HG02623 (cell line): ENCODE data around the gene P2RY13.

Experiments
- ATAC-seq: cut with Tn5 transposase; IDR thresholded peaks from one replicate; pipeline ENCODE4 v1.9.1; 2021; ENCODE audit warnings: moderate library complexity; ENCODE audit not compliant: unreplicated experiment

The P2RY13 gene

GRCh38 chr3:151329363-151329762 is at the start of gene P2RY13:
TSS of gene P2RY13 (minus strand) at chr3:151329549. CDS start at chr3:151329528, 21 bp downstream.
- ATAC-seq, result no peak

- no peak for ATAC-seq
Observed at GRCh38 chr3:151377768-151378385, 48.5 kb upstream of the P2RY13 start.

- no peak for ATAC-seq
Observed at GRCh38 chr3:151372063-151372820, 42.9 kb upstream of the P2RY13 start.

- no peak for ATAC-seq
Observed at GRCh38 chr3:151371526-151371925, 42.2 kb upstream of the P2RY13 start.

GRCh38 chr3:151367448-151367847 is 38.1 kb upstream of the P2RY13 start:
- no peak for ATAC-seq

- no peak for ATAC-seq
Observed at GRCh38 chr3:151366993-151367392, 37.6 kb upstream of the P2RY13 start.

GRCh38 chr3:151362751-151363174 is 33.4 kb upstream of the P2RY13 start:
- ATAC-seq, result no peak

GRCh38 chr3:151357463-151357850 is 28.1 kb upstream of the P2RY13 start:
- no peak for ATAC-seq

GRCh38 chr3:151356794-151357462 is 27.6 kb upstream of the P2RY13 start:
- no peak for ATAC-seq

GRCh38 chr3:151351648-151352047 is 22.3 kb upstream of the P2RY13 start:
- ATAC-seq, result no peak

GRCh38 chr3:151351219-151351618 is 21.9 kb upstream of the P2RY13 start:
- ATAC-seq, result peak; percentile 88

- no peak for ATAC-seq
Observed at GRCh38 chr3:151350656-151351055, 21.3 kb upstream of the P2RY13 start.

- no peak for ATAC-seq
Observed at GRCh38 chr3:151347432-151347831, 18.1 kb upstream of the P2RY13 start.

- no peak for ATAC-seq
Observed at GRCh38 chr3:151346292-151346691, 16.9 kb upstream of the P2RY13 start.

GRCh38 chr3:151345859-151346258 is 16.5 kb upstream of the P2RY13 start:
- ATAC-seq, result no peak

- no peak for ATAC-seq
Observed at GRCh38 chr3:151331696-151332095, 2.3 kb upstream of the P2RY13 start.

- ATAC-seq, result no peak
Observed at GRCh38 chr3:151330899-151331298, 1.6 kb upstream of the P2RY13 start.

- ATAC-seq, result no peak
Observed at GRCh38 chr3:151330379-151330778, 1.0 kb upstream of the P2RY13 start.

GRCh38 chr3:151328298-151328995 is 902 bp downstream of the P2RY13 start:
- ATAC-seq, result no peak

GRCh38 chr3:151327571-151328198 is 1.7 kb downstream of the P2RY13 start:
- no peak for ATAC-seq

GRCh38 chr3:151322511-151322910 is 6.8 kb downstream of the P2RY13 start:
- no peak for ATAC-seq
